Gastrocnemius medialis (tissue), 4 donors: ENCODE measurements around the gene MAD1L1. TPM values are rescaled to one million over a fixed set of nuclear protein-coding genes. Genes with fewer than 3 reads are reported as not detected.

Experiments used
- ATAC-seq, 2 donors: fragments of 150-250 bp; one replicate each; pipeline ENCODE4 v1.9.1; 2016
- DNase-seq, 2 donors: peaks; one replicate each; pipeline ENCODE4 v3.0.0-alpha.2; 2019
- H3K27ac ChIP-seq, 4 donors: fragments of 200-600 bp; sonication (generic); 1 replicate in 1 of 4; 2 replicates in 3 of 4; pipeline ENCODE4 v1.5.1; 2016 to 2018; ENCODE audit warnings: mild to moderate bottlenecking in 2 of 4, moderate library complexity in 1 of 4
- H3K27me3 ChIP-seq, 3 donors: fragments of 200-600 bp; sonication (generic) in 2 of 3; 1 replicate in 1 of 3; 2 replicates in 2 of 3; pipeline versions ENCODE4 v1.5.1 to v1.6.0; 2016 to 2019; ENCODE audit warnings: mild to moderate bottlenecking in 1 of 3, moderate library complexity in 1 of 3
- H3K36me3 ChIP-seq, 2 donors: fragments of 200-600 bp; sonication (generic) in 1 of 2; one replicate each; pipeline ENCODE4 v1.5.1; 2017 to 2018
- H3K4me1 ChIP-seq, 2 donors: fragments of 200-600 bp; sonication (generic) in 1 of 2; one replicate each; pipeline ENCODE4 v1.5.1; 2016 to 2017; ENCODE audit warnings: mild to moderate bottlenecking in 2 of 2
- H3K4me3 ChIP-seq, 4 donors: fragments of 200-600 bp; sonication (generic) in 3 of 4; 1 replicate in 1 of 4; 2 replicates in 3 of 4; pipeline ENCODE4 v1.5.1; 2016 to 2019; ENCODE audit warnings: mild to moderate bottlenecking in 2 of 4
- H3K9me3 ChIP-seq, 3 donors: fragments of 200-600 bp; sonication (generic) in 2 of 3; 1 replicate in 1 of 3; 2 replicates in 2 of 3; pipeline ENCODE4 v1.5.1; 2016 to 2019
- CTCF ChIP-seq, 5 experiments: fragments of 450-650 bp in 3 of 5; fragments of 200-600 bp in 2 of 5; sonication (generic) in 2 of 5; IDR thresholded peaks in 4 of 5; conservative IDR thresholded peaks in 1 of 5; 1 replicate in 4 of 5; 2 replicates in 1 of 5; pipeline ENCODE4 v1.5.1; 2016 to 2019; ENCODE audit warnings: antibody characterized with exemption in 5 of 5, mild to moderate bottlenecking in 3 of 5, moderate library complexity in 3 of 5
- POLR2A ChIP-seq, 2 donors: fragments of 450-650 bp; IDR thresholded peaks; one replicate each; pipeline ENCODE4 v1.6.1; 2017; ENCODE audit warnings: antibody characterized with exemption in 2 of 2, mild to moderate bottlenecking in 2 of 2, moderate library complexity in 2 of 2
- in situ Hi-C, 4 donors: fragments of 200-750 bp; cut with MboI; loops; one replicate each; pipeline versions ENCODE4 v1.15.0 to v1.8.0; 2017; ENCODE audit warnings: low sequenced_read_pairs in 4 of 4
- intact Hi-C: fragments of 100-400 bp; cut with DNase I; formaldehyde crosslinking; loops from one replicate; pipeline ENCODE4 v1.15.1; 2023; ENCODE audit warnings: low total_unique reads
- total RNA-seq, 4 donors: library from RNA; depleted of rRNA; stranded (reverse); fragments of >200 nt; gene quantifications; one replicate each; pipeline versions ENCODE4 v1.1.0 to v1.2.3, GENCODE V29; 2016

MAD1L1 gene
- total RNA-seq, 4 donors from 2014 or later = 19.7 to 32.4 (median 22.7) TPM

GRCh38 chr7:2048531-2048930 lies 184.2 kb downstream of the MAD1L1 start:
- Histone ChIP-seq H3K9me3 (no peaks in the 10 kb centered on the region), H3K36me3 (no peaks in the 10 kb centered on the region), H3K27me3 (no peaks in the 10 kb centered on the region), H3K4me1 (peaks cover 4 to 16% of the 10 kb centered on the region in 2 donors), H3K27ac (no peak overlapping the region), H3K4me3 (no peak overlapping the region)
- in situ Hi-C loops (no loop called here), intact Hi-C loops (no loop called here)
- DNase-seq (no peak), ATAC-seq (no peak)
- TF ChIP-seq CTCF (IDR thresholded peaks at IDR 0.05 in 4 of 5, conservative IDR thresholded peaks at IDR 0.05 in 1 of 5) (no peak), POLR2A (IDR thresholded peaks at IDR 0.05) (no peak)

- intact Hi-C loops = no loop called here
- ATAC-seq (no peak), DNase-seq (no peak)
- Histone ChIP-seq H3K4me3 (no peak overlapping the region), H3K36me3 (no peaks in the 10 kb centered on the region), H3K4me1 (peaks cover 4 to 16% of the 10 kb centered on the region in 2 donors), H3K9me3 (no peaks in the 10 kb centered on the region), H3K27ac (no peak overlapping the region), H3K27me3 (no peaks in the 10 kb centered on the region)
- TF ChIP-seq POLR2A (IDR thresholded peaks at IDR 0.05) (no peak), CTCF (IDR thresholded peaks at IDR 0.05 in 4 of 5, conservative IDR thresholded peaks at IDR 0.05 in 1 of 5) (no peak)
- in situ Hi-C loops = no loop called here
These were observed 184.7 kb downstream of the MAD1L1 start for GRCh38 chr7:2048006-2048405.

GRCh38 chr7:2046581-2047565 lies 185.9 kb downstream of the MAD1L1 start:
- intact Hi-C loops (no loop called here), in situ Hi-C loops (no loop called here)
- Histone ChIP-seq H3K27me3 (no peaks in the 10 kb centered on the region), H3K4me1 (peaks cover 4 to 5% of the 10 kb centered on the region in 2 donors), H3K4me3 (no peak overlapping the region), H3K36me3 (no peaks in the 10 kb centered on the region), H3K9me3 (no peaks in the 10 kb centered on the region), H3K27ac (no peak overlapping the region)
- DNase-seq = no peak
- no peak for ATAC-seq
- TF ChIP-seq CTCF (IDR thresholded peaks at IDR 0.05 in 4 of 5, conservative IDR thresholded peaks at IDR 0.05 in 1 of 5) (no peak), POLR2A (IDR thresholded peaks at IDR 0.05) (no peak)

- ATAC-seq = no peak
- in situ Hi-C loops (no loop called here), intact Hi-C loops (no loop called here)
- no peak overlapping the region for H3K4me3 ChIP-seq
- no peaks in the 10 kb centered on the region for H3K36me3 ChIP-seq
- TF ChIP-seq POLR2A (IDR thresholded peaks at IDR 0.05) (no peak), CTCF (IDR thresholded peaks at IDR 0.05 in 4 of 5, conservative IDR thresholded peaks at IDR 0.05 in 1 of 5) (no peak)
- no peaks in the 10 kb centered on the region for H3K27me3 ChIP-seq
- no peak overlapping the region for H3K27ac ChIP-seq
- DNase-seq = no peak
- H3K9me3 ChIP-seq = no peaks in the 10 kb centered on the region
- no peaks in the 10 kb centered on the region for H3K4me1 ChIP-seq
These were observed 187.0 kb downstream of the MAD1L1 start for GRCh38 chr7:2045559-2046405.
